ENCODE results near the gene EHBP1L1.

EHBP1L1 gene

GRCh38 chr11:65598258-65598699 is 22.4 kb downstream of the EHBP1L1 start:
- no peak overlapping the region for H3K4me3 ChIP-seq (replicated peaks; ENCODE audit: low read depth, low read length)
- TF ChIP-seq CTCF (IDR thresholded peaks at IDR 0.05; ENCODE audit: low read depth, low read length, missing control alignments) = no peak
- no peak for DNase-seq (ENCODE audit: extremely low read depth, low read depth)

GRCh38 chr11:65599216-65599954 is 23.5 kb downstream of the EHBP1L1 start:
- H3K4me3 ChIP-seq (replicated peaks; ENCODE audit: low read depth, low read length) = no peak overlapping the region
- no peak for TF ChIP-seq CTCF (IDR thresholded peaks at IDR 0.05; ENCODE audit: low read depth, low read length, missing control alignments)
- no peak for DNase-seq (ENCODE audit: extremely low read depth, low read depth)

GRCh38 chr11:65599955-65600246 is 24.0 kb downstream of the EHBP1L1 start:
- TF ChIP-seq CTCF (IDR thresholded peaks at IDR 0.05; ENCODE audit: low read depth, low read length, missing control alignments) = no peak
- DNase-seq (ENCODE audit: extremely low read depth, low read depth) = no peak
- no peak overlapping the region for H3K4me3 ChIP-seq (replicated peaks; ENCODE audit: low read depth, low read length)

GRCh38 chr11:65604258-65604657 is 28.4 kb downstream of the EHBP1L1 start:
- DNase-seq (ENCODE audit: extremely low read depth, low read depth) = no peak
- TF ChIP-seq CTCF (IDR thresholded peaks at IDR 0.05; ENCODE audit: low read depth, low read length, missing control alignments) = no peak
- H3K4me3 ChIP-seq (replicated peaks; ENCODE audit: low read depth, low read length) = no peak overlapping the region

GRCh38 chr11:65606876-65607613 is 31.2 kb downstream of the EHBP1L1 start:
- H3K4me3 ChIP-seq (replicated peaks; ENCODE audit: low read depth, low read length) = peak overlapping the region; percentile 35
- peak; percentile 88 for DNase-seq (ENCODE audit: extremely low read depth, low read depth)
- no peak for TF ChIP-seq CTCF (IDR thresholded peaks at IDR 0.05; ENCODE audit: low read depth, low read length, missing control alignments)

GRCh38 chr11:65607614-65608426 is 32.0 kb downstream of the EHBP1L1 start:
- DNase-seq (ENCODE audit: extremely low read depth, low read depth) = no peak
- peak overlapping the region; percentile 35 for H3K4me3 ChIP-seq (replicated peaks; ENCODE audit: low read depth, low read length)
- TF ChIP-seq CTCF (IDR thresholded peaks at IDR 0.05; ENCODE audit: low read depth, low read length, missing control alignments) = no peak

Measured in HFF-Myc (cell line).